GM11168 (cell line): ENCODE measurements around the gene TRERF1.

ENCODE experiments used
- in situ Hi-C: fragments of 300-500 bp; cut with MboI; formaldehyde crosslinking; loops from one replicate; pipeline ENCODE4 v1.12.0; 2022; ENCODE audit warnings: low sequenced_read_pairs; ENCODE audit not compliant: unreplicated experiment

TRERF1 gene

GRCh38 chr6:42263165-42263728, 188.5 kb downstream of the TRERF1 start:
- in situ Hi-C loops: loop anchor here (10.0 kb wide), 1 partner anchor 282 kb away; no protein-coding TSS in a partner anchor

- in situ Hi-C loops: loop anchor here (10.0 kb wide), 1 partner anchor 284 kb away; no protein-coding TSS in a partner anchor
Measured at GRCh38 chr6:42260972-42261371, 190.8 kb downstream of the TRERF1 start.

GRCh38 chr6:42260396-42260888, 191.3 kb downstream of the TRERF1 start:
- in situ Hi-C loops: loop anchor here (10.0 kb wide), 1 partner anchor 284 kb away; no protein-coding TSS in a partner anchor

- in situ Hi-C loops: loop anchor here (10.0 kb wide), 1 partner anchor 285 kb away; no protein-coding TSS in a partner anchor
Measured at GRCh38 chr6:42259841-42260395, 191.8 kb downstream of the TRERF1 start.

GRCh38 chr6:42259286-42259685, 192.4 kb downstream of the TRERF1 start:
- in situ Hi-C loops: no loop called here

GRCh38 chr6:42257614-42258013, 194.1 kb downstream of the TRERF1 start:
- in situ Hi-C loops: no loop called here

GRCh38 chr6:42257063-42257462, 194.7 kb downstream of the TRERF1 start:
- in situ Hi-C loops: no loop called here

GRCh38 chr6:42255050-42255449, 196.7 kb downstream of the TRERF1 start:
- in situ Hi-C loops: no loop called here

- in situ Hi-C loops: no loop called here
Measured at GRCh38 chr6:42254505-42254904, 197.2 kb downstream of the TRERF1 start.

GRCh38 chr6:42251911-42252637, 199.7 kb downstream of the TRERF1 start:
- in situ Hi-C loops: no loop called here

- in situ Hi-C loops: no loop called here
Measured at GRCh38 chr6:42251500-42251899, 200.2 kb downstream of the TRERF1 start.

GRCh38 chr6:42250274-42250931, 201.3 kb downstream of the TRERF1 start:
- in situ Hi-C loops: no loop called here

GRCh38 chr6:42249279-42249678, 202.4 kb downstream of the TRERF1 start:
- in situ Hi-C loops: no loop called here

- in situ Hi-C loops: no loop called here
Measured at GRCh38 chr6:42243046-42243445, 208.7 kb downstream of the TRERF1 start.

GRCh38 chr6:42241915-42242314, 209.8 kb downstream of the TRERF1 start:
- in situ Hi-C loops: no loop called here

GRCh38 chr6:42239736-42240375, 211.9 kb downstream of the TRERF1 start:
- in situ Hi-C loops: no loop called here

- in situ Hi-C loops: no loop called here
Measured at GRCh38 chr6:42239333-42239732, 212.4 kb downstream of the TRERF1 start.

- in situ Hi-C loops: no loop called here
Measured at GRCh38 chr6:42237857-42238256, 213.9 kb downstream of the TRERF1 start.

- in situ Hi-C loops: no loop called here
Measured at GRCh38 chr6:42236682-42237473, 214.8 kb downstream of the TRERF1 start.
